ENCODE data around the gene CD1C. TPM values are rescaled to one million over a fixed set of nuclear protein-coding genes. Genes with fewer than 3 reads are reported as not detected.
"Not testable (repeated sequence)": the region's sequence is repeated elsewhere in the genome, so short reads cannot be mapped to it uniquely, and the experiment has no call there.

CD1C gene
- total RNA-seq, 4 donors from 2014 or later: 2.1 to 7.1 TPM; not detected in 2

DNA sequence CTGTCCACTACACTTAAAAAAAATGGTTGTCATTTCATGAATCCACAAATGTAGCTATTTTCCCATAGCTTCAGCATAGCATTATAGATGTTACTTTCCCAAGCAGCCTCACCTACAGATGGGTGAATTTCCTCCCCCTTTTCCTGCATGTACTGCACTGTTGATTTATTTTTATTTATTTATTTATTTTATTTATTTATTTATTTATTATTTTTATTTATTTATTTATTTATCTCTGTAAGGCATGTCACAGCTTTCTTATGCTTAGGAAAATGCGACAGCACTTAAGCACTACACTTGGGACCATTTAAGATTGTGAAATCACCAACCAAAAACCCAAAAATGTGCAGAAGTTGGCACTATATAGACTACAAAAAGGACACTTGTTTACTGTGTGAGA, 30.6 kb upstream of the CD1C start:
- Histone ChIP-seq H3K27ac (no peak overlapping the region), H3K27me3 (no peaks in the 10 kb centered on the region), H3K36me3 (no peaks in the 10 kb centered on the region), H3K4me1 (no peaks in the 10 kb centered on the region), H3K9me3 (no peaks in the 10 kb centered on the region), H3K4me3 (no peak overlapping the region)
- in situ Hi-C loops (cut with MboI; ENCODE audit: low pct_ligation_motif_present in 1 of 4, low pct_unique_long_range_greater_than_20kb in 1 of 4, low sequenced_read_pairs in 3 of 4) (no loop called here), intact Hi-C loops (cut with DNase I; ENCODE audit: low total_unique reads) (no loop called here)
- no peak for TF ChIP-seq EP300 (IDR thresholded peaks at IDR 0.05; ENCODE audit: low read depth)
- TF ChIP-seq, protein P1, sequence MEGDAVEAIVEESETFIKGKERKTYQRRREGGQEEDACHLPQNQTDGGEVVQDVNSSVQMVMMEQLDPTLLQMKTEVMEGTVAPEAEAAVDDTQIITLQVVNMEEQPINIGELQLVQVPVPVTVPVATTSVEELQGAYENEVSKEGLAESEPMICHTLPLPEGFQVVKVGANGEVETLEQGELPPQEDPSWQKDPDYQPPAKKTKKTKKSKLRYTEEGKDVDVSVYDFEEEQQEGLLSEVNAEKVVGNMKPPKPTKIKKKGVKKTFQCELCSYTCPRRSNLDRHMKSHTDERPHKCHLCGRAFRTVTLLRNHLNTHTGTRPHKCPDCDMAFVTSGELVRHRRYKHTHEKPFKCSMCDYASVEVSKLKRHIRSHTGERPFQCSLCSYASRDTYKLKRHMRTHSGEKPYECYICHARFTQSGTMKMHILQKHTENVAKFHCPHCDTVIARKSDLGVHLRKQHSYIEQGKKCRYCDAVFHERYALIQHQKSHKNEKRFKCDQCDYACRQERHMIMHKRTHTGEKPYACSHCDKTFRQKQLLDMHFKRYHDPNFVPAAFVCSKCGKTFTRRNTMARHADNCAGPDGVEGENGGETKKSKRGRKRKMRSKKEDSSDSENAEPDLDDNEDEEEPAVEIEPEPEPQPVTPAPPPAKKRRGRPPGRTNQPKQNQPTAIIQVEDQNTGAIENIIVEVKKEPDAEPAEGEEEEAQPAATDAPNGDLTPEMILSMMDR (IDR thresholded peaks at IDR 0.05): no peak
- no peak for TF ChIP-seq POLR2AphosphoS5 (IDR thresholded peaks at IDR 0.05)
- no peak for TF ChIP-seq POLR2A (IDR thresholded peaks at IDR 0.05)
- WGBS, 2 donors (ENCODE audit: low coverage in 1 of 2): 75 to 97% methylated on average over 1 of the region's 1 CpG
- no peak for DNase-seq

GRCh38 chr1:158272681-158273080, 17.0 kb upstream of the CD1C start:
- H3K9me3 ChIP-seq: no peaks in the 10 kb centered on the region
- no peak overlapping the region for H3K27ac ChIP-seq
- no peaks in the 10 kb centered on the region for H3K36me3 ChIP-seq
- no peaks in the 10 kb centered on the region for H3K27me3 ChIP-seq
- no peak for DNase-seq
- H3K4me1 ChIP-seq: no peaks in the 10 kb centered on the region
- in situ Hi-C loops (cut with MboI; ENCODE audit: low pct_ligation_motif_present in 1 of 4, low pct_unique_long_range_greater_than_20kb in 1 of 4, low sequenced_read_pairs in 3 of 4): no loop called here
- intact Hi-C loops (cut with DNase I; ENCODE audit: low total_unique reads): no loop called here
- TF ChIP-seq POLR2A (IDR thresholded peaks at IDR 0.05) (no peak), POLR2AphosphoS5 (IDR thresholded peaks at IDR 0.05) (no peak), EP300 (IDR thresholded peaks at IDR 0.05; ENCODE audit: low read depth) (no peak)
- TF ChIP-seq, protein P1 (IDR thresholded peaks at IDR 0.05): no peak
- H3K4me3 ChIP-seq: no peak overlapping the region

DNA sequence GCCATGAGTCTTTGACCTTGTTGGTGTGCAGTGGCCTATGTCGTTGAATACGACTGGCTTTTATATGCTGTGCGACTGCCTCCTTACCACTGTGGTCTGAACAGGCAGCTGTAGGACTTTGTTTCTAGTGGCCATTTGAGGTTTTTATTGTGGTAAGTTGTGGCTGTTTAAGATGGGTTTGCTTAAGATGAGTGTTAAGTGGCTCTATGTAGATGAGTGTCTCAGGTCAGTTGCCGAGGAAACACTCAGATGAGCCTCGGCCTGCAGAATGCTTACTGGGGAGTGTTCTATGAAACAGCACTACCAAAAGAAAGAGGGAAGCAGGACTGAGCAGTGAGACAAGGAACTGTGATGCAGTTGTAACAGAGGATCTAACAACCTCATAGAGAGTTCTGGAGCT, 14.9 kb upstream of the CD1C start:
- in situ Hi-C loops (cut with MboI; ENCODE audit: low pct_ligation_motif_present in 1 of 4, low pct_unique_long_range_greater_than_20kb in 1 of 4, low sequenced_read_pairs in 3 of 4) (no loop called here), intact Hi-C loops (cut with DNase I; ENCODE audit: low total_unique reads) (no loop called here)
- no peak overlapping the region for H3K4me3 ChIP-seq
- 59 to 65% methylated on average over 3 to 5 of the region's 5 CpGs for WGBS, 2 donors (ENCODE audit: low coverage in 1 of 2)
- TF ChIP-seq, protein P1 (IDR thresholded peaks at IDR 0.05): no peak
- TF ChIP-seq EP300 (IDR thresholded peaks at IDR 0.05; ENCODE audit: low read depth): no peak
- TF ChIP-seq POLR2A (IDR thresholded peaks at IDR 0.05): no peak
- TF ChIP-seq POLR2AphosphoS5 (IDR thresholded peaks at IDR 0.05): no peak
- no peak overlapping the region for H3K27ac ChIP-seq
- H3K4me1 ChIP-seq: no peaks in the 10 kb centered on the region
- no peaks in the 10 kb centered on the region for H3K36me3 ChIP-seq
- H3K27me3 ChIP-seq: no peaks in the 10 kb centered on the region
- no peak for DNase-seq
- peaks cover 0 to 5% of the 10 kb centered on the region in 2 donors for H3K9me3 ChIP-seq

GRCh38 chr1:158282421-158282820, 7.3 kb upstream of the CD1C start:
- WGBS, 2 donors (ENCODE audit: low coverage in 1 of 2): 83 to 93% methylated on average over 1 to 2 of the region's 2 CpGs
- in situ Hi-C loops (cut with MboI; ENCODE audit: low pct_ligation_motif_present in 1 of 4, low pct_unique_long_range_greater_than_20kb in 1 of 4, low sequenced_read_pairs in 3 of 4): not testable (repeated sequence)

DNA sequence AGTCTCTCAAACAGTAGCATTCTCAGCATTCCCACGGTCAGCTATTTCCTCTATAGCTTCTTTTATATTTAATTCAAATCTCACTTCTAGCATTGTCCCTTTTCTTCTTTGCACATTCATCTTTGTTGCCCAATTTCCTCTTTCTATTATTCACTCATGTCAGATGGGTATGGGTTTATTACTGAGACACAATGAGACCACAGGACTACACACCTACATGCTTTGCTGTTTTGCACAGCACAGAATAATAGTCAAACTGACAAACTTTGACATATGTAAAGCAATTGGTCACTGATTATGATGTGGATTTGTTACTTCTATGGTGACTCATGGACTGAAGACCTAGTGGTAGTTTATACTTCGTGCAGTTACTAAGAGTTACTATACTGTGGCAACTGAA, 5.8 kb upstream of the CD1C start:
- DNase-seq: no peak
- Histone ChIP-seq H3K36me3 (no peaks in the 10 kb centered on the region), H3K4me3 (no peak overlapping the region), H3K4me1 (no peaks in the 10 kb centered on the region), H3K9me3 (peaks cover 0 to 6% of the 10 kb centered on the region in 2 donors), H3K27me3 (no peaks in the 10 kb centered on the region), H3K27ac (no peak overlapping the region)
- in situ Hi-C loops (cut with MboI; ENCODE audit: low pct_ligation_motif_present in 1 of 4, low pct_unique_long_range_greater_than_20kb in 1 of 4, low sequenced_read_pairs in 3 of 4): no loop called here
- TF ChIP-seq, protein P1 (IDR thresholded peaks at IDR 0.05): no peak
- no peak for TF ChIP-seq EP300 (IDR thresholded peaks at IDR 0.05; ENCODE audit: low read depth)
- TF ChIP-seq POLR2AphosphoS5 (IDR thresholded peaks at IDR 0.05): no peak
- no peak for TF ChIP-seq POLR2A (IDR thresholded peaks at IDR 0.05)
- intact Hi-C loops (cut with DNase I; ENCODE audit: low total_unique reads): no loop called here
- 48 to 55% methylated on average over 2 of the region's 2 CpGs for whole genome bisulfite sequencing, 2 donors (ENCODE audit: low coverage in 1 of 2)

More at GRCh38 chr1:158282421-158282820, 7.3 kb upstream of the CD1C start:
- intact Hi-C loops (cut with DNase I; ENCODE audit: low total_unique reads); H3K4me3 ChIP-seq; H3K27ac ChIP-seq; H3K27me3 ChIP-seq; H3K4me1 ChIP-seq; H3K36me3 ChIP-seq; H3K9me3 ChIP-seq; DNase-seq: not testable (repeated sequence)

Data from transverse colon (tissue), 4 donors.